ENCODE measurements around the gene MRPL50.

Gene MRPL50

GRCh38 chr9:101375546-101375945 lies 22.9 kb downstream of the MRPL50 start:
- TF ChIP-seq PATZ1 (CRISPR knock-in tag; IDR thresholded peaks at IDR 0.05; ENCODE audit: borderline replicate concordance) (no peak), RARB (CRISPR knock-in tag; IDR thresholded peaks at IDR 0.05) (no peak), BACH2 (CRISPR knock-in tag; IDR thresholded peaks at IDR 0.05; ENCODE audit: borderline replicate concordance) (no peak), ZNF70 (CRISPR knock-in tag; IDR thresholded peaks at IDR 0.05) (no peak), TOX (CRISPR knock-in tag; IDR thresholded peaks at IDR 0.05; ENCODE audit: borderline replicate concordance) (no peak), POU6F1 (CRISPR knock-in tag; IDR thresholded peaks at IDR 0.05; ENCODE audit: borderline replicate concordance, low read depth) (no peak), CSDC2 (CRISPR knock-in tag; IDR thresholded peaks at IDR 0.05) (no peak), ZC3H10 (CRISPR knock-in tag; IDR thresholded peaks at IDR 0.05) (no peak), ARNTL (CRISPR knock-in tag; IDR thresholded peaks at IDR 0.05; ENCODE audit: borderline replicate concordance, low read depth) (no peak), GLIS3 (CRISPR knock-in tag; IDR thresholded peaks at IDR 0.05) (no peak), ISL1 (CRISPR knock-in tag; IDR thresholded peaks at IDR 0.05) (no peak), OSR1 (CRISPR knock-in tag; IDR thresholded peaks at IDR 0.05) (no peak), CSRNP3 (CRISPR knock-in tag; IDR thresholded peaks at IDR 0.05) (no peak)
- no peak; the same call in 1 of the 3 replicates for ATAC-seq

GRCh38 chr9:101372327-101373118 lies 25.9 kb downstream of the MRPL50 start:
- TF ChIP-seq ZNF565 (CRISPR knock-in tag; conservative IDR thresholded peaks at IDR 0.05; ENCODE audit: low read depth) (no peak), ZC3H10 (CRISPR knock-in tag; IDR thresholded peaks at IDR 0.05) (no peak), ZNF70 (CRISPR knock-in tag; IDR thresholded peaks at IDR 0.05) (no peak), ZFP30 (CRISPR knock-in tag; IDR thresholded peaks at IDR 0.05) (no peak), CSDC2 (CRISPR knock-in tag; IDR thresholded peaks at IDR 0.05) (no peak), SNAI2 (CRISPR knock-in tag; IDR thresholded peaks at IDR 0.05) (no peak), BACH2 (CRISPR knock-in tag; IDR thresholded peaks at IDR 0.05; ENCODE audit: borderline replicate concordance) (no peak), PPARA (CRISPR knock-in tag; IDR thresholded peaks at IDR 0.05; ENCODE audit: borderline replicate concordance) (no peak), ESRRG (CRISPR knock-in tag; IDR thresholded peaks at IDR 0.05) (no peak)

GRCh38 chr9:101371813-101372212 lies 26.6 kb downstream of the MRPL50 start:
- no peak for ATAC-seq
- no peak for TF ChIP-seq TCF4 (CRISPR knock-in tag; IDR thresholded peaks at IDR 0.05; ENCODE audit: borderline replicate concordance)
- TF ChIP-seq BACH2 (CRISPR knock-in tag; IDR thresholded peaks at IDR 0.05; ENCODE audit: borderline replicate concordance): no peak

More at GRCh38 chr9:101372327-101373118, 25.9 kb downstream of the MRPL50 start:
- ATAC-seq: no peak

GRCh38 chr9:101369884-101370531 lies 28.4 kb downstream of the MRPL50 start:
- ATAC-seq: no peak
- TF ChIP-seq ISL1 (CRISPR knock-in tag; IDR thresholded peaks at IDR 0.05) (no peak), PPARA (CRISPR knock-in tag; IDR thresholded peaks at IDR 0.05; ENCODE audit: borderline replicate concordance) (no peak), CSDC2 (CRISPR knock-in tag; IDR thresholded peaks at IDR 0.05) (no peak), TOX (CRISPR knock-in tag; IDR thresholded peaks at IDR 0.05; ENCODE audit: borderline replicate concordance) (no peak), POU6F1 (CRISPR knock-in tag; IDR thresholded peaks at IDR 0.05; ENCODE audit: borderline replicate concordance, low read depth) (no peak), BACH2 (CRISPR knock-in tag; IDR thresholded peaks at IDR 0.05; ENCODE audit: borderline replicate concordance) (no peak), ZNF565 (CRISPR knock-in tag; conservative IDR thresholded peaks at IDR 0.05; ENCODE audit: low read depth) (no peak), CREB5 (CRISPR knock-in tag; IDR thresholded peaks at IDR 0.05; ENCODE audit: low read depth) (no peak), TCF4 (CRISPR knock-in tag; IDR thresholded peaks at IDR 0.05; ENCODE audit: borderline replicate concordance) (no peak), ZC3H10 (CRISPR knock-in tag; IDR thresholded peaks at IDR 0.05) (no peak), RARB (CRISPR knock-in tag; IDR thresholded peaks at IDR 0.05) (no peak), ARNTL (CRISPR knock-in tag; IDR thresholded peaks at IDR 0.05; ENCODE audit: borderline replicate concordance, low read depth) (no peak), PATZ1 (CRISPR knock-in tag; IDR thresholded peaks at IDR 0.05; ENCODE audit: borderline replicate concordance) (no peak), CSRNP3 (CRISPR knock-in tag; IDR thresholded peaks at IDR 0.05) (no peak), ESRRG (CRISPR knock-in tag; IDR thresholded peaks at IDR 0.05) (no peak), GLIS3 (CRISPR knock-in tag; IDR thresholded peaks at IDR 0.05) (no peak), ZFP30 (CRISPR knock-in tag; IDR thresholded peaks at IDR 0.05) (no peak), SNAI2 (CRISPR knock-in tag; IDR thresholded peaks at IDR 0.05) (no peak)

Data from SK-N-SH treated with all-trans-retinoic acid at 6 μM for 48 hours (cell line).